Liver (tissue), 3 donors: ENCODE data around the gene TFAP2A.

Experiments used
- CTCF ChIP-seq: fragments of 150-350 bp; IDR thresholded peaks from 2 replicates; pipeline ENCODE4 v1.5.1; 2017; ENCODE audit warnings: improper control_type of control experiment, low read depth, low read length; ENCODE audit not compliant: missing input control
- EGR1 ChIP-seq, 2 donors: IDR thresholded peaks; 2 replicates each; pipeline ENCODE4 v1.6.1; 2016 to 2018; ENCODE audit warnings: antibody characterized with exemption in 2 of 2, low read depth in 2 of 2
- FOXA1 ChIP-seq: IDR thresholded peaks from 2 replicates; pipeline ENCODE4 v1.6.1; 2016; ENCODE audit warnings: antibody characterized with exemption
- GABPA ChIP-seq, 2 donors: IDR thresholded peaks in 1 of 2; conservative IDR thresholded peaks in 1 of 2; 2 replicates each; pipeline ENCODE4 v1.6.1; 2016; ENCODE audit warnings: antibody characterized with exemption in 2 of 2, mild to moderate bottlenecking in 1 of 2, moderate library complexity in 1 of 2
- HNF4G ChIP-seq: IDR thresholded peaks from 2 replicates; pipeline ENCODE4 v1.6.1; 2016; ENCODE audit warnings: antibody characterized with exemption
- JUND ChIP-seq, 2 donors: IDR thresholded peaks; 2 replicates each; pipeline ENCODE4 v1.6.1; 2016; ENCODE audit warnings: antibody characterized with exemption in 2 of 2
- MAX ChIP-seq: IDR thresholded peaks from 2 replicates; pipeline ENCODE4 v1.6.1; 2016; ENCODE audit warnings: antibody characterized with exemption
- NR2F2 ChIP-seq: IDR thresholded peaks from 2 replicates; pipeline ENCODE4 v1.6.1; 2016; ENCODE audit warnings: antibody characterized with exemption
- RAD21 ChIP-seq, 2 donors: IDR thresholded peaks; 2 replicates each; pipeline ENCODE4 v1.6.1; 2016; ENCODE audit warnings: antibody characterized with exemption in 2 of 2, mild to moderate bottlenecking in 2 of 2
- REST ChIP-seq: IDR thresholded peaks from 2 replicates; pipeline ENCODE4 v1.6.1; 2016; ENCODE audit warnings: antibody characterized with exemption, mild to moderate bottlenecking
- RXRA ChIP-seq, 2 donors: IDR thresholded peaks; 2 replicates each; pipeline ENCODE4 v1.6.1; 2017 to 2018; ENCODE audit warnings: antibody characterized with exemption in 2 of 2, mild to moderate bottlenecking in 1 of 2
- TAF1 ChIP-seq: conservative IDR thresholded peaks from 2 replicates; pipeline ENCODE4 v1.6.1; 2016; ENCODE audit warnings: antibody characterized with exemption, mild to moderate bottlenecking
- YY1 ChIP-seq: IDR thresholded peaks from 2 replicates; pipeline ENCODE4 v1.6.1; 2016; ENCODE audit warnings: antibody characterized with exemption, mild to moderate bottlenecking
- TF ChIP-seq, protein P1 (sequence below): IDR thresholded peaks from 2 replicates; pipeline ENCODE4 v1.6.1; 2016; ENCODE audit warnings: antibody characterized with exemption
- donor health status: healthy.
- donor health status: healthy.

DNA sequence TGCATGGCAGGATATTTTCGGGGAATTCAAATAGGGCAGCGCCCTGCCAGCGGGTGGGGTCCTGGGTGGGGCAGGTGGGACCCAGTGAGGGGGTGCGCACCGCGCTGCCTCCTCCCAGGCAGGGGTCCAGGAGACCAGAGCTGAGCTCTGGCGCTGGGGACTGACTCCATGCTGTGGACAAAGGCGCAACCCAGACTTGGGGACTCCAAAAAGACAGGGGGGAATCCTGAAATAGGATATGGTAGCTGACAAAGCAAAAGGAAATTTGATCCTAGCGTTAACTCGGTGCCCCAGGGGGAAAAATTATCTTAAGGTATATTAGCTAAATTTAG lies 23.6 kb downstream of the TFAP2A start:
- TF ChIP-seq CTCF (no peak), REST (no peak), RAD21 (IDR thresholded peaks at IDR 0.05) (no peak), GABPA (IDR thresholded peaks at IDR 0.05 in 1 of 2, conservative IDR thresholded peaks at IDR 0.05 in 1 of 2) (no peak), MAX (no peak), JUND (IDR thresholded peaks at IDR 0.05) (no peak), YY1 (no peak), TAF1 (no peak), FOXA1 (no peak), RXRA (IDR thresholded peaks at IDR 0.05) (no peak), NR2F2 (no peak), EGR1 (IDR thresholded peaks at IDR 0.05; ENCODE audit: low read depth in 2 of 2) (no peak), HNF4G (no peak)
- TF ChIP-seq, protein P1, sequence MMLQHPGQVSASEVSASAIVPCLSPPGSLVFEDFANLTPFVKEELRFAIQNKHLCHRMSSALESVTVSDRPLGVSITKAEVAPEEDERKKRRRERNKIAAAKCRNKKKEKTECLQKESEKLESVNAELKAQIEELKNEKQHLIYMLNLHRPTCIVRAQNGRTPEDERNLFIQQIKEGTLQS, result no peak
